ENCODE data around the gene ANK3.

DNA sequence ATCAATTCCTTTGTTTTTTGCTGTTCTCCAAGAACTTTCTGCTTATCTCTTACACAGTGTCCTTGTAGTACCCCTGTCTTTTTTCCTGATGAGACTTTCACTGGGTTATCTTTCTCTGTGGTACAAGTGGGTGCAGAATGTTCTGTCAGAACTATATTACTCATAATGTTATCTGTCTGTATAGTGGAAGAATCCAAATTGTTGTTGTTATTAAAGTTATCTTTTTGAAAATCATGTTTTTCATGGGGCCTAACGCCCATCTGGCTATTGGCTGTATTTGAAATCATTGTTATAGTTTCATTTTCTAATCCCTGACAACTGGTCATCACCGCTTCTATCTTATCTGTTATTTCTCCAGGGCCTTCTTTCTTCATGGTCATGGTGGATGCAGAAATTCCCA, 320.4 kb downstream of the ANK3 start:
- TF ChIP-seq, protein P1, sequence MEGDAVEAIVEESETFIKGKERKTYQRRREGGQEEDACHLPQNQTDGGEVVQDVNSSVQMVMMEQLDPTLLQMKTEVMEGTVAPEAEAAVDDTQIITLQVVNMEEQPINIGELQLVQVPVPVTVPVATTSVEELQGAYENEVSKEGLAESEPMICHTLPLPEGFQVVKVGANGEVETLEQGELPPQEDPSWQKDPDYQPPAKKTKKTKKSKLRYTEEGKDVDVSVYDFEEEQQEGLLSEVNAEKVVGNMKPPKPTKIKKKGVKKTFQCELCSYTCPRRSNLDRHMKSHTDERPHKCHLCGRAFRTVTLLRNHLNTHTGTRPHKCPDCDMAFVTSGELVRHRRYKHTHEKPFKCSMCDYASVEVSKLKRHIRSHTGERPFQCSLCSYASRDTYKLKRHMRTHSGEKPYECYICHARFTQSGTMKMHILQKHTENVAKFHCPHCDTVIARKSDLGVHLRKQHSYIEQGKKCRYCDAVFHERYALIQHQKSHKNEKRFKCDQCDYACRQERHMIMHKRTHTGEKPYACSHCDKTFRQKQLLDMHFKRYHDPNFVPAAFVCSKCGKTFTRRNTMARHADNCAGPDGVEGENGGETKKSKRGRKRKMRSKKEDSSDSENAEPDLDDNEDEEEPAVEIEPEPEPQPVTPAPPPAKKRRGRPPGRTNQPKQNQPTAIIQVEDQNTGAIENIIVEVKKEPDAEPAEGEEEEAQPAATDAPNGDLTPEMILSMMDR (IDR thresholded peaks at IDR 0.05): no peak
- no peak for TF ChIP-seq POLR2A (IDR thresholded peaks at IDR 0.05)
